GM23338 (cell line): ENCODE results near the gene STAT5B. TPM values are rescaled to one million over a fixed set of nuclear protein-coding genes. Genes with fewer than 3 reads are reported as not detected.

Source experiments
- ATAC-seq: fragments of 200-7000 bp; cut with Tn5 transposase; 3 replicates; pipeline ENCODE4 v1.9.1; 2020
- DNase-seq: peaks from one replicate; pipeline ENCODE4 v3.0.0-alpha.2; 2015; ENCODE audit warnings: low spot score
- H2AFZ ChIP-seq: fragments of 200-600 bp; sonication (generic); 2 replicates; pipeline ENCODE4 v1.8.0; 2016; ENCODE audit warnings: antibody characterized with exemption, mild to moderate bottlenecking, moderate library complexity
- H3F3A ChIP-seq: fragments of 200-600 bp; sonication (generic); replicated peaks from 2 replicates; pipeline ENCODE4 v1.8.0; 2017; ENCODE audit warnings: antibody characterized with exemption, mixed run types, low read depth
- H3K27ac ChIP-seq: fragments of 200-600 bp; sonication (generic); 2 replicates; pipeline ENCODE4 v1.6.1; 2016; ENCODE audit warnings: low read depth
- H3K27me3 ChIP-seq: fragments of 200-600 bp; sonication (generic); 2 replicates; pipeline ENCODE4 v1.8.0; 2016; ENCODE audit warnings: mild to moderate bottlenecking, mixed run types, moderate library complexity; ENCODE audit not compliant: insufficient read depth
- H3K36me3 ChIP-seq: fragments of 200-600 bp; sonication (generic); 2 replicates; pipeline ENCODE4 v1.8.0; 2016; ENCODE audit warnings: mild to moderate bottlenecking; ENCODE audit not compliant: insufficient read depth
- H3K4me1 ChIP-seq: fragments of 200-600 bp; sonication (generic); 2 replicates; pipeline ENCODE4 v1.8.0; 2016; ENCODE audit warnings: mild to moderate bottlenecking, moderate library complexity; ENCODE audit not compliant: insufficient read depth
- H3K4me2 ChIP-seq: fragments of 200-600 bp; sonication (generic); 2 replicates; pipeline ENCODE4 v1.7.1; 2017; ENCODE audit warnings: mixed run types
- H3K4me3 ChIP-seq: fragments of 200-600 bp; sonication (generic); 2 replicates; pipeline ENCODE4 v1.6.1; 2016; ENCODE audit warnings: mixed run types
- H3K79me2 ChIP-seq: fragments of 200-600 bp; sonication (generic); replicated peaks from 2 replicates; pipeline ENCODE4 v1.8.0; 2017; ENCODE audit warnings: mild to moderate bottlenecking; ENCODE audit not compliant: insufficient read depth
- H3K9me2 ChIP-seq: fragments of 200-600 bp; sonication (generic); 2 replicates; pipeline ENCODE4 v1.8.0; 2017; ENCODE audit not compliant: insufficient read depth
- H4K20me1 ChIP-seq: fragments of 200-600 bp; sonication (generic); replicated peaks from 2 replicates; pipeline ENCODE4 v1.8.0; 2017; ENCODE audit warnings: mild to moderate bottlenecking; ENCODE audit not compliant: insufficient read depth
- H3K27ac Mint-ChIP-seq: 2 replicates; pipeline ENCODE4 v1.8.0; 2020; ENCODE audit warnings: inconsistent platforms, mild to moderate bottlenecking, moderate library complexity, mixed read lengths
- H3K27me3 Mint-ChIP-seq: 3 replicates; pipeline ENCODE4 v1.8.0; 2022; ENCODE audit warnings: low read depth, mild to moderate bottlenecking, moderate library complexity, mixed read lengths, inconsistent platforms; ENCODE audit not compliant: insufficient read depth, poor library complexity
- H3K36me3 Mint-ChIP-seq: 3 replicates; pipeline ENCODE4 v1.8.0; 2021; ENCODE audit warnings: low read depth, mild to moderate bottlenecking, inconsistent platforms, moderate library complexity, mixed read lengths
- H3K4me1 Mint-ChIP-seq: 3 replicates; pipeline ENCODE4 v1.8.0; 2020; ENCODE audit warnings: mild to moderate bottlenecking, inconsistent platforms, mixed read lengths
- H3K4me3 Mint-ChIP-seq: 3 replicates; pipeline ENCODE4 v1.8.0; 2021; ENCODE audit warnings: moderate library complexity, mild to moderate bottlenecking, inconsistent platforms, mixed read lengths
- H3K9me3 Mint-ChIP-seq: 3 replicates; pipeline ENCODE4 v1.8.0; 2020; ENCODE audit warnings: moderate library complexity, mild to moderate bottlenecking, inconsistent platforms, mixed read lengths
- CREB1 ChIP-seq: fragments of 250-450 bp; sonication (Bioruptor Pico); IDR thresholded peaks from 2 replicates; pipeline ENCODE4 v1.5.0; 2020; ENCODE audit warnings: low read depth, mild to moderate bottlenecking, moderate library complexity
- EZH2 ChIP-seq: fragments of 200-600 bp; sonication (generic); IDR thresholded peaks from one replicate; pipeline ENCODE4 v1.8.0; 2017; ENCODE audit warnings: antibody characterized with exemption, mild to moderate bottlenecking, low read depth; ENCODE audit not compliant: unreplicated experiment
- EZH2phosphoT487 ChIP-seq: fragments of 200-600 bp; sonication (generic); IDR thresholded peaks from one replicate; pipeline ENCODE4 v1.8.1; 2018; ENCODE audit warnings: antibody characterized with exemption; ENCODE audit not compliant: unreplicated experiment
- JUNB ChIP-seq: IDR thresholded peaks from one replicate; pipeline ENCODE4 v1.6.1; 2016; ENCODE audit warnings: antibody characterized with exemption; ENCODE audit not compliant: unreplicated experiment
- NANOG ChIP-seq: IDR thresholded peaks from 2 replicates; pipeline ENCODE4 v1.6.1; 2016; ENCODE audit warnings: antibody characterized with exemption, borderline replicate concordance
- POLR2AphosphoS5 ChIP-seq: IDR thresholded peaks from 2 replicates; pipeline ENCODE4 v1.6.1; 2016; ENCODE audit warnings: antibody characterized with exemption, low read depth
- REST ChIP-seq: IDR thresholded peaks from one replicate; pipeline ENCODE4 v1.6.1; 2018; ENCODE audit warnings: antibody characterized with exemption; ENCODE audit not compliant: unreplicated experiment
- STAT1 ChIP-seq: IDR thresholded peaks from one replicate; pipeline ENCODE4 v1.6.1; 2016; ENCODE audit warnings: antibody characterized with exemption; ENCODE audit not compliant: unreplicated experiment
- ZNF114 ChIP-seq: fragments of 250-450 bp; sonication (Bioruptor Pico); IDR thresholded peaks from 2 replicates; pipeline ENCODE4 v1.5.0; 2020; ENCODE audit warnings: mild to moderate bottlenecking, moderate library complexity
- ZNF331 ChIP-seq: fragments of 250-450 bp; sonication (Bioruptor Pico); IDR thresholded peaks from 2 replicates; pipeline ENCODE4 v1.5.0; 2020; ENCODE audit warnings: low read depth, mild to moderate bottlenecking, moderate library complexity
- ZNF462 ChIP-seq: fragments of 250-450 bp; sonication (Bioruptor Pico); IDR thresholded peaks from 2 replicates; pipeline ENCODE4 v1.5.0; 2020; ENCODE audit warnings: mild to moderate bottlenecking, moderate library complexity
- polyA plus RNA-seq: library from polyadenylated mRNA; unstranded; fragments of >200 nt; fragmentation: Nextera tagmentation; extraction: Ambion mirVana; gene quantifications from 2 replicates; pipeline ENCODE4 v1.2.1, GENCODE V29; 2016
- total RNA-seq: library from RNA; depleted of rRNA; stranded (reverse); fragments of >200 nt; shearing (Covaris generic); gene quantifications from 2 replicates; pipeline ENCODE4 v1.2.3, GENCODE V29; 2014
- TF ChIP-seq, protein P1 (sequence below), 2 experiments: fragments of 200-600 bp in 1 of 2; sonication (generic) in 1 of 2; conservative IDR thresholded peaks; 2 replicates each; pipeline versions ENCODE4 v1.5.1 to v1.6.1; 2016 to 2017; ENCODE audit warnings: antibody characterized with exemption in 2 of 2, low read depth in 2 of 2, mild to moderate bottlenecking in 2 of 2, moderate library complexity in 1 of 2
- TF ChIP-seq, protein P2 (sequence below): IDR thresholded peaks from 2 replicates; pipeline ENCODE4 v1.6.1; 2016; ENCODE audit warnings: antibody characterized with exemption

STAT5B gene
- total and polyA plus RNA-seq, 2 experiments from 2014 or later, result 13.9 to 60.5 TPM

- Histone ChIP-seq H3K27me3 (no peaks in the 10 kb centered on the region), H3K79me2 (no peaks in the 10 kb centered on the region), H3K4me2 (no peak overlapping the region), H3F3A (peaks cover 9% of the 10 kb centered on the region; the same call in 1 of the 2 replicates), H3K4me1 (peaks cover 9% of the 10 kb centered on the region), H3K9me2 (no peaks in the 10 kb centered on the region), H3K4me3 (no peak overlapping the region), H3K36me3 (no peaks in the 10 kb centered on the region), H4K20me1 (no peaks in the 10 kb centered on the region; the same call in 1 of the 2 replicates), H2AFZ (no peak overlapping the region), H3K27ac (no peak overlapping the region)
- peaks cover 18% of the 10 kb centered on the region for H3K4me1 Mint-ChIP-seq
- DNase-seq (no peak), ATAC-seq (no peak)
- H3K27me3 Mint-ChIP-seq, result peaks cover 12% of the 10 kb centered on the region
- H3K36me3 Mint-ChIP-seq, result no peaks in the 10 kb centered on the region; the same call in 2 of the 3 replicates
- no peak overlapping the region for H3K27ac Mint-ChIP-seq
- no peaks in the 10 kb centered on the region for H3K9me3 Mint-ChIP-seq
- TF ChIP-seq ZNF462 (CRISPR knock-in tag) (no peak), EZH2phosphoT487 (no peak), CREB1 (no peak), ZNF331 (no peak), JUNB (no peak), REST (no peak), POLR2AphosphoS5 (no peak), ZNF114 (CRISPR knock-in tag) (no peak), NANOG (no peak), STAT1 (no peak), EZH2 (no peak)
- TF ChIP-seq, protein P1, sequence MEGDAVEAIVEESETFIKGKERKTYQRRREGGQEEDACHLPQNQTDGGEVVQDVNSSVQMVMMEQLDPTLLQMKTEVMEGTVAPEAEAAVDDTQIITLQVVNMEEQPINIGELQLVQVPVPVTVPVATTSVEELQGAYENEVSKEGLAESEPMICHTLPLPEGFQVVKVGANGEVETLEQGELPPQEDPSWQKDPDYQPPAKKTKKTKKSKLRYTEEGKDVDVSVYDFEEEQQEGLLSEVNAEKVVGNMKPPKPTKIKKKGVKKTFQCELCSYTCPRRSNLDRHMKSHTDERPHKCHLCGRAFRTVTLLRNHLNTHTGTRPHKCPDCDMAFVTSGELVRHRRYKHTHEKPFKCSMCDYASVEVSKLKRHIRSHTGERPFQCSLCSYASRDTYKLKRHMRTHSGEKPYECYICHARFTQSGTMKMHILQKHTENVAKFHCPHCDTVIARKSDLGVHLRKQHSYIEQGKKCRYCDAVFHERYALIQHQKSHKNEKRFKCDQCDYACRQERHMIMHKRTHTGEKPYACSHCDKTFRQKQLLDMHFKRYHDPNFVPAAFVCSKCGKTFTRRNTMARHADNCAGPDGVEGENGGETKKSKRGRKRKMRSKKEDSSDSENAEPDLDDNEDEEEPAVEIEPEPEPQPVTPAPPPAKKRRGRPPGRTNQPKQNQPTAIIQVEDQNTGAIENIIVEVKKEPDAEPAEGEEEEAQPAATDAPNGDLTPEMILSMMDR (conservative IDR thresholded peaks at IDR 0.05; ENCODE audit: low read depth in 2 of 2), result no peak
- TF ChIP-seq, protein P2, sequence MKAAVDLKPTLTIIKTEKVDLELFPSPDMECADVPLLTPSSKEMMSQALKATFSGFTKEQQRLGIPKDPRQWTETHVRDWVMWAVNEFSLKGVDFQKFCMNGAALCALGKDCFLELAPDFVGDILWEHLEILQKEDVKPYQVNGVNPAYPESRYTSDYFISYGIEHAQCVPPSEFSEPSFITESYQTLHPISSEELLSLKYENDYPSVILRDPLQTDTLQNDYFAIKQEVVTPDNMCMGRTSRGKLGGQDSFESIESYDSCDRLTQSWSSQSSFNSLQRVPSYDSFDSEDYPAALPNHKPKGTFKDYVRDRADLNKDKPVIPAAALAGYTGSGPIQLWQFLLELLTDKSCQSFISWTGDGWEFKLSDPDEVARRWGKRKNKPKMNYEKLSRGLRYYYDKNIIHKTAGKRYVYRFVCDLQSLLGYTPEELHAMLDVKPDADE, result no peak
- H3K4me3 Mint-ChIP-seq, result no peak overlapping the region
These were observed 116.2 kb downstream of the STAT5B start for GRCh38 chr17:42159796-42160530.
